ENCODE data around the gene KIAA1671.

DNA sequence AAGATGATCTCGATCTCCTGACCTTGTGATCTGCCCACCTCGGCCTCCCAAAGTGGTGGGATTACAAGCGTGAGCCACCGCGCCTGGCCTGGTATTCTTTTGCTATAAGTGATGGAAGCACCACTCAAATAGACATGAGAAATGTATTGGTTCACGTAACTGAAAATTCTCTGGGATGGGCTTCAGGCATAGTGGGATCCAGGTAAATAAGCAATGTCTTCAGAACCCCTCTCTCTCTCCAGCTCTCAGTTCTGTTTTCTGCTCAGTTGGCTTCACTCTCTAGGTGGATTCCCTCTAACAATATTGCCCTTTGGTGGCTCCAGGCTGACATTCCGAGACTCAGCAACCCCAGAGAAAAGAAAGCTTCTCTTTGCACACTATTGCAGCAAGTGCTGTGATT, 5.1 kb upstream of the KIAA1671 start:
- TF ChIP-seq, protein P1, sequence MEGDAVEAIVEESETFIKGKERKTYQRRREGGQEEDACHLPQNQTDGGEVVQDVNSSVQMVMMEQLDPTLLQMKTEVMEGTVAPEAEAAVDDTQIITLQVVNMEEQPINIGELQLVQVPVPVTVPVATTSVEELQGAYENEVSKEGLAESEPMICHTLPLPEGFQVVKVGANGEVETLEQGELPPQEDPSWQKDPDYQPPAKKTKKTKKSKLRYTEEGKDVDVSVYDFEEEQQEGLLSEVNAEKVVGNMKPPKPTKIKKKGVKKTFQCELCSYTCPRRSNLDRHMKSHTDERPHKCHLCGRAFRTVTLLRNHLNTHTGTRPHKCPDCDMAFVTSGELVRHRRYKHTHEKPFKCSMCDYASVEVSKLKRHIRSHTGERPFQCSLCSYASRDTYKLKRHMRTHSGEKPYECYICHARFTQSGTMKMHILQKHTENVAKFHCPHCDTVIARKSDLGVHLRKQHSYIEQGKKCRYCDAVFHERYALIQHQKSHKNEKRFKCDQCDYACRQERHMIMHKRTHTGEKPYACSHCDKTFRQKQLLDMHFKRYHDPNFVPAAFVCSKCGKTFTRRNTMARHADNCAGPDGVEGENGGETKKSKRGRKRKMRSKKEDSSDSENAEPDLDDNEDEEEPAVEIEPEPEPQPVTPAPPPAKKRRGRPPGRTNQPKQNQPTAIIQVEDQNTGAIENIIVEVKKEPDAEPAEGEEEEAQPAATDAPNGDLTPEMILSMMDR (IDR thresholded peaks at IDR 0.05): no peak
- TF ChIP-seq EP300 (IDR thresholded peaks at IDR 0.05) (no peak), POLR2A (IDR thresholded peaks at IDR 0.05) (no peak)
